Measurements from ENCODE around the gene PRKAG1. TPM values are rescaled to one million over a fixed set of nuclear protein-coding genes. Genes with fewer than 3 reads are reported as not detected.

Gene PRKAG1
- total and polyA plus RNA-seq, 11 donors = 72.0 to 107 (median 97.9) TPM

DNA sequence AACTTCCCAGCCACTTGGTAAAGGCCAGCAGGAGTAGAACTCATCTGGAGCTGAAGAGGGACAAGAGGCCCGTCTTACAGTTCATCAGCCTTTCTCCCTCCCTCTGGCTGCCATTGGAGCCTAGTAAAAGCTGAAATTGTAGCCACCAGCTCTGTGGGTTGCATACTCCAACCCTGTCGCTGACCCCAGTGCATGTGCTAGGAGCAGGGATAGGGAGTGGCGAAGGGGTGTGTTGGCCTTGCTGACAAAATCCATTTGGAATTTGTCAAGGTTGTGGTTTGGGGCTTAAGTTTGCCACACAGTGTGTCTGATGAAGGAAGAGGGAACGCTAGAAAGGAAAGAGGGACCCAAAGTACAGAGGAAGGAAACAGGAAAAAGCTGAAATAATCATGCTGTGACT is 57.2 kb downstream of the PRKAG1 start:
- ATAC-seq = no peak
- H3K4me3 ChIP-seq = no peak overlapping the region
- DNase-seq = no peak
- H3K9me3 ChIP-seq = no peaks in the 10 kb centered on the region
- no peaks in the 10 kb centered on the region for H3K36me3 ChIP-seq
- intact Hi-C loops (cut with DNase I) = no loop called here
- peaks cover 0 to 13% (median 5%) of the 10 kb centered on the region in 12 donors for H3K4me1 ChIP-seq
- 34 to 55% (median 50%) methylated on average over 4 of the region's 4 CpGs for WGBS, 4 donors
- TF ChIP-seq, protein P1, sequence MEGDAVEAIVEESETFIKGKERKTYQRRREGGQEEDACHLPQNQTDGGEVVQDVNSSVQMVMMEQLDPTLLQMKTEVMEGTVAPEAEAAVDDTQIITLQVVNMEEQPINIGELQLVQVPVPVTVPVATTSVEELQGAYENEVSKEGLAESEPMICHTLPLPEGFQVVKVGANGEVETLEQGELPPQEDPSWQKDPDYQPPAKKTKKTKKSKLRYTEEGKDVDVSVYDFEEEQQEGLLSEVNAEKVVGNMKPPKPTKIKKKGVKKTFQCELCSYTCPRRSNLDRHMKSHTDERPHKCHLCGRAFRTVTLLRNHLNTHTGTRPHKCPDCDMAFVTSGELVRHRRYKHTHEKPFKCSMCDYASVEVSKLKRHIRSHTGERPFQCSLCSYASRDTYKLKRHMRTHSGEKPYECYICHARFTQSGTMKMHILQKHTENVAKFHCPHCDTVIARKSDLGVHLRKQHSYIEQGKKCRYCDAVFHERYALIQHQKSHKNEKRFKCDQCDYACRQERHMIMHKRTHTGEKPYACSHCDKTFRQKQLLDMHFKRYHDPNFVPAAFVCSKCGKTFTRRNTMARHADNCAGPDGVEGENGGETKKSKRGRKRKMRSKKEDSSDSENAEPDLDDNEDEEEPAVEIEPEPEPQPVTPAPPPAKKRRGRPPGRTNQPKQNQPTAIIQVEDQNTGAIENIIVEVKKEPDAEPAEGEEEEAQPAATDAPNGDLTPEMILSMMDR (IDR thresholded peaks at IDR 0.05) = no peak
- TF ChIP-seq POLR2A (IDR thresholded peaks at IDR 0.05) = no peak
- H3K27ac ChIP-seq = no peak overlapping the region
- H3K27me3 ChIP-seq = peaks cover 0 to 17% (median 0%) of the 10 kb centered on the region in 9 donors

DNA sequence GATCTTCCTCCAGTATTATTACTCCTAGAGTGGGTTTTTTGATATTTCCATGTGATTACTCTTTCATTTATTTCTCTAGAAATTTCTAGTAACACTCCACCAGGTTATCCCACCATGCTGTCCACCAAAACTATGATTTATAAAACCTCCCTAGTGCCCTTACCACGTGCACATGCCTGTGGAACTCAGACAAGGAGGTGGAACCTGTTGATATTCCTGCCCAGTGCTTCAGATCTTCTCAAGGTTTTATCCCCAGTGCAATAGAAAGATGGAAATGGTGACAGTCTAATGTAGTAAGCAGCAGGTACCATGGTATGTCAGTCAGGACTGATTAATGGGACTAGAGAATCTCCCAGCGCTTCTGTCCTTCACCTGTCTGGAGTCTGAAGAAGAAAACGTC is 57.7 kb downstream of the PRKAG1 start:
- ATAC-seq (no peak), DNase-seq (no peak)
- Histone ChIP-seq H3K9me3 (no peaks in the 10 kb centered on the region), H3K36me3 (no peaks in the 10 kb centered on the region), H3K27ac (no peak overlapping the region), H3K4me3 (no peak overlapping the region), H3K4me1 (peaks cover 0 to 18% (median 9%) of the 10 kb centered on the region in 12 donors), H3K27me3 (peaks cover 0 to 16% (median 0%) of the 10 kb centered on the region in 9 donors)
- TF ChIP-seq, protein P1 (IDR thresholded peaks at IDR 0.05) = no peak
- no peak for TF ChIP-seq POLR2A (IDR thresholded peaks at IDR 0.05)
- 65 to 73% (median 68%) methylated on average over 3 of the region's 3 CpGs for WGBS, 4 donors
- intact Hi-C loops (cut with DNase I) = no loop called here

DNA sequence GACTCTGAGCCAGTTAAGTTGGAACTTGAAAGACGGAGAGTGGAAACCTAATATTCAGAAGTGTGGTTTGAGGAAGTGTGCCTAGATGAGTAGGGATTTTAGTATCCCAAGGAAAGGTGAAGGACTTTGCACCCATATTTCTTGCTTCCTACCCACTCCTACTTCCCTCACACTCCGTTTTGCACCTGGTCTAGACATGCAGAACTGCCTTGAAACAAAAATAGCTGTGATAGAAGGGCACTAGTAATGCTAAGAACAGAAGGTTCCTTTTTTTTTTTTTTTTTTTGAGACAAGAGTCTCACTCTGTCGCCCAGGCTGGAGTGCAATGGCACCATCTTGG is 60.6 kb downstream of the PRKAG1 start:
- 32 to 42% (median 39%) methylated on average over 3 of the region's 3 CpGs for WGBS, 4 donors
- intact Hi-C loops (cut with DNase I) = no loop called here
- DNase-seq (no peak), ATAC-seq (no peak)
- Histone ChIP-seq H3K36me3 (peaks cover 0 to 13% (median under 1%) of the 10 kb centered on the region in 9 donors), H3K27me3 (no peaks in the 10 kb centered on the region), H3K4me3 (peak overlapping the region in 10 of 12 donors; percentile 64 to 99 (median 93)), H3K9me3 (no peaks in the 10 kb centered on the region), H3K4me1 (peaks cover 4 to 36% (median 23%) of the 10 kb centered on the region in 12 donors), H3K27ac (peak overlapping the region in 2 of 12 donors; percentile 85 to 93)
- TF ChIP-seq, protein P1 (IDR thresholded peaks at IDR 0.05) = no peak
- no peak for TF ChIP-seq POLR2A (IDR thresholded peaks at IDR 0.05)

DNA sequence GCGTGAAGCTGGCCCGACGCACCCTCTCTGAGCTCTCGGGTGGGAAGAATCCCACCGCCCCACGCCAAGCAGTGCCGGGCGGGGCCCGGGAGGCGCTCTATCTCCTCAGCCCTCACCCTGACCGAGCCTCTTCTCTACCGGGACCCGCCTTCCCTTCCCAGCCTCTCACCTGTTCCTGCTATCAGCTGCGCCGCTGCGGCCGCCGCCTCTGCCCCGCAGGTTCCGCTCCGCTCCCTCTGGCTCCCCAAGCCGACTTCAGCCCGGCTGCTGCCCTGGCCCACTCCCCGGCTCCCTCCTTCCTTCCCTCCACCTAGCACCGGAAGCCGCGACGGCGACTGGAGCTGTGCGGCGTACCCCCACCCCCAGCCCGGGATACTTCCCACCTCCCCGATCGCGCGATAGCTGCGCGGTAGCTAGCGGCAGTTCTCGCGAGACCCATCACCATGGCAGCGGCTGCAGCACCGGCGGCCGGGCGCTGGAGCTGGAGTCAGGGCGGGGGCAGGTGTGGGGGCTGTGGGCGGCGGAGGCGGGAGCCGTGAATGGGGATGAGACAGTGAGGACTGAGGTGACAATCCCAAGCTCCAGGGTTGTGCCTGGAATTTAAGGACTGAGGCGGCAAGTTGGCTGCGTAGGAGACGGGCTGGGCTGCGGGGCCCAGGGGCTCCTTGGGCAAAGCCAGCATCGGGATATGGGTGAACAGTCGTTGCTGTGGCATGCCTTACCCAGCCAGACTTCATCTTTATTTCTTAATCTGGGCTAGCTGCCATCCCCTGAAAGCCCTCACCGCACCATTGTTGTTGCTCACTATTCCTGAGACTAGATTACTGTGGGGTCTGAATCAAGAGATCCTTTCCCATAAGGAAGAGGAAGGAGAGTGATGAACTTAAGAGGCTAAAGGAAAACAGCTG is 61.2 kb downstream of the PRKAG1 start, which contains the start of gene ARF3:
Gene ARF3, minus strand, starts transcription at position 347 of the 908 bp plus-strand sequence. CDS start 16,392 bp downstream, outside the sequence.
- no peaks in the 10 kb centered on the region for H3K27me3 ChIP-seq
- H3K4me1 ChIP-seq = peaks cover 4 to 39% (median 23%) of the 10 kb centered on the region in 12 donors
- peak; percentile 90 to 95 (median 94) for ATAC-seq
- 1 to 3% (median 1%) methylated on average over 38 to 58 of the region's 58 CpGs for WGBS, 4 donors
- peak within 1 kb of the TSS; percentile 23 to 93 (median 84) for H3K27ac ChIP-seq
- H3K9me3 ChIP-seq = no peaks in the 10 kb centered on the region
- intact Hi-C loops (cut with DNase I) = no loop called here
- peaks cover 0 to 19% (median 7%) of the 10 kb centered on the region in 9 donors for H3K36me3 ChIP-seq
- TF ChIP-seq POLR2A (IDR thresholded peaks at IDR 0.05) = peak in 1 of 2 donors; percentile 73
- TF ChIP-seq, protein P1 (IDR thresholded peaks at IDR 0.05) = no peak
- peak within 1 kb of the TSS; percentile 64 to 99 (median 93) for H3K4me3 ChIP-seq
- DNase-seq = peak; percentile 95 to 98 (median 96)

Measured in heart left ventricle (tissue), 16 donors.